Liver (tissue), 9 donors: Measurements from ENCODE around the gene SORBS2. TPM values are rescaled to one million over a fixed set of nuclear protein-coding genes. Genes with fewer than 3 reads are reported as not detected.

Experiments used
- DNase-seq: peaks from one replicate; pipeline ENCODE4 v3.0.0-alpha.2; 2017; ENCODE audit warnings: low spot score
- H3K27ac ChIP-seq, 2 donors: one replicate each; pipeline ENCODE4 v1.7.0; 2013; ENCODE audit warnings: inconsistent platforms in 2 of 2, low read length in 2 of 2, control low read depth in 1 of 2, low read depth in 1 of 2, mild to moderate bottlenecking in 1 of 2
- H3K27me3 ChIP-seq, 4 donors: one replicate each; pipeline versions ENCODE4 v1.6.1 to v1.7.0; 2013; ENCODE audit warnings: low read length in 3 of 4, inconsistent platforms in 1 of 4, mild to moderate bottlenecking in 1 of 4, moderate library complexity in 1 of 4; ENCODE audit not compliant: control insufficient read depth in 4 of 4, insufficient read depth in 4 of 4
- H3K36me3 ChIP-seq, 4 donors: one replicate each; pipeline versions ENCODE4 v1.6.1 to v1.7.0; 2013; ENCODE audit warnings: low read length in 3 of 4, mild to moderate bottlenecking in 3 of 4, low read depth in 1 of 4, moderate library complexity in 1 of 4; ENCODE audit not compliant: control insufficient read depth in 4 of 4, insufficient read depth in 3 of 4
- H3K4me1 ChIP-seq, 4 donors: one replicate each; pipeline versions ENCODE4 v1.6.1 to v1.7.0; 2013; ENCODE audit warnings: low read length in 3 of 4, mild to moderate bottlenecking in 3 of 4, moderate library complexity in 1 of 4; ENCODE audit not compliant: control insufficient read depth in 4 of 4, insufficient read depth in 4 of 4
- H3K4me3 ChIP-seq, 3 donors: one replicate each; pipeline versions ENCODE4 v1.6.1 to v1.7.0; 2013; ENCODE audit warnings: low read length in 3 of 3, control low read depth in 1 of 3, low read depth in 1 of 3, mild to moderate bottlenecking in 1 of 3
- H3K9ac ChIP-seq, 2 donors: one replicate each; pipeline ENCODE4 v1.7.0; 2013; ENCODE audit warnings: low read length in 2 of 2, mild to moderate bottlenecking in 2 of 2, moderate library complexity in 2 of 2, control low read depth in 1 of 2, low read depth in 1 of 2
- H3K9me3 ChIP-seq, 4 donors: one replicate each; pipeline versions ENCODE4 v1.6.1 to v1.7.0; 2013; ENCODE audit warnings: low read length in 3 of 4; ENCODE audit not compliant: control insufficient read depth in 4 of 4
- ATF3 ChIP-seq: IDR thresholded peaks from 2 replicates; pipeline ENCODE4 v1.6.1; 2016; ENCODE audit warnings: antibody characterized with exemption
- CTCF ChIP-seq: fragments of 150-350 bp; IDR thresholded peaks from 2 replicates; pipeline ENCODE4 v1.5.1; 2017; ENCODE audit warnings: improper control_type of control experiment, low read depth, low read length; ENCODE audit not compliant: missing input control
- EGR1 ChIP-seq, 2 donors: IDR thresholded peaks; 2 replicates each; pipeline ENCODE4 v1.6.1; 2016 to 2018; ENCODE audit warnings: antibody characterized with exemption in 2 of 2, low read depth in 2 of 2
- FOXA1 ChIP-seq: IDR thresholded peaks from 2 replicates; pipeline ENCODE4 v1.6.1; 2016; ENCODE audit warnings: antibody characterized with exemption
- FOXA2 ChIP-seq: IDR thresholded peaks from 2 replicates; pipeline ENCODE4 v1.6.1; 2016; ENCODE audit warnings: antibody characterized with exemption
- GABPA ChIP-seq, 2 donors: IDR thresholded peaks in 1 of 2; conservative IDR thresholded peaks in 1 of 2; 2 replicates each; pipeline ENCODE4 v1.6.1; 2016; ENCODE audit warnings: antibody characterized with exemption in 2 of 2, mild to moderate bottlenecking in 1 of 2, moderate library complexity in 1 of 2
- HNF4A ChIP-seq, 2 donors: conservative IDR thresholded peaks; 2 replicates each; pipeline ENCODE4 v1.6.1; 2016; ENCODE audit warnings: antibody characterized with exemption in 2 of 2, mild to moderate bottlenecking in 2 of 2
- HNF4G ChIP-seq: IDR thresholded peaks from 2 replicates; pipeline ENCODE4 v1.6.1; 2016; ENCODE audit warnings: antibody characterized with exemption
- JUND ChIP-seq, 2 donors: IDR thresholded peaks; 2 replicates each; pipeline ENCODE4 v1.6.1; 2016; ENCODE audit warnings: antibody characterized with exemption in 2 of 2
- MAX ChIP-seq: IDR thresholded peaks from 2 replicates; pipeline ENCODE4 v1.6.1; 2016; ENCODE audit warnings: antibody characterized with exemption
- NR2F2 ChIP-seq: IDR thresholded peaks from 2 replicates; pipeline ENCODE4 v1.6.1; 2016; ENCODE audit warnings: antibody characterized with exemption
- REST ChIP-seq: IDR thresholded peaks from 2 replicates; pipeline ENCODE4 v1.6.1; 2016; ENCODE audit warnings: antibody characterized with exemption, mild to moderate bottlenecking
- RXRA ChIP-seq, 2 donors: IDR thresholded peaks; 2 replicates each; pipeline ENCODE4 v1.6.1; 2017 to 2018; ENCODE audit warnings: antibody characterized with exemption in 2 of 2, mild to moderate bottlenecking in 1 of 2
- SP1 ChIP-seq: IDR thresholded peaks from 2 replicates; pipeline ENCODE4 v1.6.1; 2018; ENCODE audit warnings: antibody characterized with exemption, mild to moderate bottlenecking
- TAF1 ChIP-seq: conservative IDR thresholded peaks from 2 replicates; pipeline ENCODE4 v1.6.1; 2016; ENCODE audit warnings: antibody characterized with exemption, mild to moderate bottlenecking
- YY1 ChIP-seq: IDR thresholded peaks from 2 replicates; pipeline ENCODE4 v1.6.1; 2016; ENCODE audit warnings: antibody characterized with exemption, mild to moderate bottlenecking
- ZBTB33 ChIP-seq: IDR thresholded peaks from 2 replicates; pipeline ENCODE4 v1.6.1; 2016; ENCODE audit warnings: antibody characterized with exemption
- WGBS: extraction: QIAGEN DNeasy Blood & Tissue Kit; methylation state at CpG from one replicate; pipeline ENCODE4 v1.1.7; 2013; 5-methylcytosine and 5-hydroxymethylcytosine counted together
- polyA plus RNA-seq, 2 donors: library from polyadenylated mRNA; stranded (reverse) in 1 of 2; unstranded in 1 of 2; fragments of 200-250 nt in 1 of 2; fragments of >200 nt in 1 of 2; fragmentation: Nextera tagmentation in 1 of 2; extraction: Ambion mirVana in 1 of 2; gene quantifications; one replicate each; pipeline versions ENCODE4 v1.2.1 to v1.2.3, GENCODE V29; 2013 to 2015
- total RNA-seq, 2 donors: library from RNA; depleted of rRNA; stranded (reverse); fragments of >200 nt; gene quantifications; one replicate each; pipeline ENCODE4 v1.2.3, GENCODE V29; 2014
- donor health status: healthy.
- donor health status: healthy.
- donor health status: healthy.
- donor health status: healthy.
- donor health status: healthy.

The SORBS2 gene
- total and polyA plus RNA-seq, 4 donors: 23.3 to 136 (median 59.6) TPM

GRCh38 chr4:185580699-185581098, 231.3 kb downstream of the SORBS2 start:
- WGBS: 87% methylated on average over 12 of the region's 12 CpGs
- TF ChIP-seq JUND (IDR thresholded peaks at IDR 0.05) (no peak), HNF4A (conservative IDR thresholded peaks at IDR 0.05) (no peak), SP1 (no peak), GABPA (IDR thresholded peaks at IDR 0.05 in 1 of 2, conservative IDR thresholded peaks at IDR 0.05 in 1 of 2) (no peak), FOXA1 (no peak), EGR1 (IDR thresholded peaks at IDR 0.05; ENCODE audit: low read depth in 2 of 2) (no peak), MAX (no peak), YY1 (no peak), RXRA (IDR thresholded peaks at IDR 0.05) (no peak), FOXA2 (no peak), TAF1 (no peak), REST (no peak), CTCF (no peak), HNF4G (no peak), ZBTB33 (no peak), NR2F2 (no peak), ATF3 (no peak)
- Histone ChIP-seq H3K4me1 (no peaks in the 10 kb centered on the region), H3K4me3 (no peak overlapping the region), H3K36me3 (no peaks in the 10 kb centered on the region), H3K27me3 (no peaks in the 10 kb centered on the region), H3K9me3 (no peaks in the 10 kb centered on the region), H3K9ac (no peak overlapping the region), H3K27ac (no peak overlapping the region)
- no peak for DNase-seq

- no peak overlapping the region for H3K27ac ChIP-seq
- no peaks in the 10 kb centered on the region for H3K4me1 ChIP-seq
- WGBS: 84% methylated on average over 3 of the region's 3 CpGs
- no peak overlapping the region for H3K4me3 ChIP-seq
- no peaks in the 10 kb centered on the region for H3K27me3 ChIP-seq
- no peak overlapping the region for H3K9ac ChIP-seq
- H3K36me3 ChIP-seq: no peaks in the 10 kb centered on the region
- no peaks in the 10 kb centered on the region for H3K9me3 ChIP-seq
- no peak for DNase-seq
- TF ChIP-seq JUND (IDR thresholded peaks at IDR 0.05) (no peak), ATF3 (no peak), CTCF (no peak), RXRA (IDR thresholded peaks at IDR 0.05) (no peak), EGR1 (IDR thresholded peaks at IDR 0.05; ENCODE audit: low read depth in 2 of 2) (no peak), ZBTB33 (no peak)
These were observed 233.7 kb downstream of the SORBS2 start for GRCh38 chr4:185578284-185578683.
